DOHH2 (cell line): ENCODE measurements around the gene APEH.

Source experiments
- H3F3A ChIP-seq: fragments of 200-600 bp; sonication (generic), shearing (Covaris generic); 2 replicates; pipeline ENCODE4 v1.6.0; 2016; ENCODE audit warnings: antibody characterized with exemption, mild to moderate bottlenecking; ENCODE audit not compliant: control insufficient read depth, insufficient read depth
- H3K27ac ChIP-seq: fragments of 200-600 bp; sonication (generic); 2 replicates; pipeline ENCODE4 v1.5.1; 2014; ENCODE audit warnings: low read depth, mild to moderate bottlenecking, low read length, moderate library complexity
- H3K27me3 ChIP-seq: fragments of 200-600 bp; sonication (generic); 2 replicates; pipeline ENCODE4 v1.6.1; 2014; ENCODE audit warnings: mild to moderate bottlenecking, low read length, mixed read lengths; ENCODE audit not compliant: control insufficient read depth
- H3K36me3 ChIP-seq: fragments of 200-600 bp; sonication (generic); 2 replicates; pipeline ENCODE4 v1.6.1; 2014; ENCODE audit warnings: mild to moderate bottlenecking, low read length, moderate library complexity, mixed read lengths; ENCODE audit not compliant: control insufficient read depth
- H3K4me1 ChIP-seq: fragments of 200-600 bp; sonication (generic); 2 replicates; pipeline ENCODE4 v1.6.1; 2014; ENCODE audit warnings: mild to moderate bottlenecking, low read length, mixed read lengths; ENCODE audit not compliant: control insufficient read depth
- H3K4me2 ChIP-seq: fragments of 200-600 bp; sonication (generic); 2 replicates; pipeline ENCODE4 v1.6.0; 2014; ENCODE audit warnings: mild to moderate bottlenecking, low read length, moderate library complexity
- H3K4me3 ChIP-seq: fragments of 200-600 bp; sonication (generic); 2 replicates; pipeline ENCODE4 v1.5.1; 2014; ENCODE audit warnings: mild to moderate bottlenecking, low read length, mixed read lengths
- H3K79me2 ChIP-seq: fragments of 200-600 bp; sonication (generic); 2 replicates; pipeline ENCODE4 v1.6.1; 2014; ENCODE audit warnings: mild to moderate bottlenecking, low read length, mixed read lengths; ENCODE audit not compliant: control insufficient read depth
- H3K9me2 ChIP-seq: fragments of 200-600 bp; sonication (generic); replicated peaks from 2 replicates; pipeline ENCODE4 v1.6.1; 2014; ENCODE audit warnings: mild to moderate bottlenecking, low read length, mixed read lengths; ENCODE audit not compliant: control insufficient read depth
- H3K9me3 ChIP-seq: fragments of 200-600 bp; sonication (generic); 2 replicates; pipeline ENCODE4 v1.6.1; 2014; ENCODE audit warnings: antibody characterized with exemption, low read length, mixed read lengths; ENCODE audit not compliant: control insufficient read depth, insufficient read depth
- H4K20me1 ChIP-seq: fragments of 200-600 bp; sonication (generic); 2 replicates; pipeline ENCODE4 v1.6.0; 2014; ENCODE audit warnings: low read depth, mild to moderate bottlenecking, antibody characterized with exemption, low read length, moderate library complexity; ENCODE audit not compliant: control insufficient read depth, insufficient read depth
- EZH2phosphoT487 ChIP-seq: fragments of 200-600 bp; sonication (generic); IDR thresholded peaks from 2 replicates; pipeline ENCODE4 v1.6.1; 2017; ENCODE audit warnings: borderline replicate concordance, mild to moderate bottlenecking, antibody characterized with exemption, low read length, moderate library complexity, mixed read lengths
- TF ChIP-seq, protein P1 (sequence below): fragments of 200-600 bp; sonication (generic); IDR thresholded peaks from one replicate; pipeline ENCODE4 v1.5.1; 2014; ENCODE audit warnings: antibody characterized with exemption, mild to moderate bottlenecking, low read depth, low read length; ENCODE audit not compliant: poor library complexity, severe bottlenecking

The APEH gene

DNA sequence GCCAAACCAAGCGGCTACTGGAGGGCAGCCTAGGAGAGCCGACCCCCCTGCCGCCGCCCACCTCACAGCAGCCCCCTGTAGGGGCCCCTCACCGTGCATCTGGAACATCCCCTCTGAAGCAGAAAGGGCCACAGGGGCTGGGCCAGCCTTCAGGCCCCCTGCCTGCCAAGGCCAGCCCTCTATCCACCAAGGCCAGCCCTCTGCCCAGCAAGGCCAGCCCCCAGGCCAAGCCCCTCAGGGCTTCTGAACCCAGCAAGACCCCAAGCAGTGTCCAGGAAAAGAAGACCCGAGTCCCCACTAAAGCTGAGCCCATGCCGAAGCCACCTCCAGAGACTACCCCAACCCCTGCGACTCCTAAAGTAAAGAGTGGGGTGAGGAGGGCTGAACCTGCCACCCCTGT lies 23.5 kb upstream of the APEH start:
- no peaks in the 10 kb centered on the region for H3K9me3 ChIP-seq
- H3F3A ChIP-seq = no peaks in the 10 kb centered on the region

GRCh38 chr3:49652218-49652902 lies 21.8 kb upstream of the APEH start:
- Histone ChIP-seq H4K20me1 (no peaks in the 10 kb centered on the region), H3K4me3 (no peak overlapping the region)
- no peak for TF ChIP-seq EZH2phosphoT487
- TF ChIP-seq, protein P1, sequence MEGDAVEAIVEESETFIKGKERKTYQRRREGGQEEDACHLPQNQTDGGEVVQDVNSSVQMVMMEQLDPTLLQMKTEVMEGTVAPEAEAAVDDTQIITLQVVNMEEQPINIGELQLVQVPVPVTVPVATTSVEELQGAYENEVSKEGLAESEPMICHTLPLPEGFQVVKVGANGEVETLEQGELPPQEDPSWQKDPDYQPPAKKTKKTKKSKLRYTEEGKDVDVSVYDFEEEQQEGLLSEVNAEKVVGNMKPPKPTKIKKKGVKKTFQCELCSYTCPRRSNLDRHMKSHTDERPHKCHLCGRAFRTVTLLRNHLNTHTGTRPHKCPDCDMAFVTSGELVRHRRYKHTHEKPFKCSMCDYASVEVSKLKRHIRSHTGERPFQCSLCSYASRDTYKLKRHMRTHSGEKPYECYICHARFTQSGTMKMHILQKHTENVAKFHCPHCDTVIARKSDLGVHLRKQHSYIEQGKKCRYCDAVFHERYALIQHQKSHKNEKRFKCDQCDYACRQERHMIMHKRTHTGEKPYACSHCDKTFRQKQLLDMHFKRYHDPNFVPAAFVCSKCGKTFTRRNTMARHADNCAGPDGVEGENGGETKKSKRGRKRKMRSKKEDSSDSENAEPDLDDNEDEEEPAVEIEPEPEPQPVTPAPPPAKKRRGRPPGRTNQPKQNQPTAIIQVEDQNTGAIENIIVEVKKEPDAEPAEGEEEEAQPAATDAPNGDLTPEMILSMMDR = no peak

More for the DNA sequence above, 23.5 kb upstream of the APEH start:
- TF ChIP-seq, protein P1 = no peak
- no peak for TF ChIP-seq EZH2phosphoT487
- Histone ChIP-seq H4K20me1 (no peaks in the 10 kb centered on the region), H3K27me3 (0 out of 2 replicates have a peak, but pooled peaks cover 2% of the 10 kb centered on the region), H3K4me2 (no peak overlapping the region), H3K4me1 (peaks cover 5% of the 10 kb centered on the region; the same call in 1 of the 2 replicates), H3K79me2 (no peaks in the 10 kb centered on the region), H3K27ac (no peak overlapping the region), H3K9me2 (no peaks in the 10 kb centered on the region), H3K4me3 (no peak overlapping the region), H3K36me3 (no peaks in the 10 kb centered on the region)

DNA sequence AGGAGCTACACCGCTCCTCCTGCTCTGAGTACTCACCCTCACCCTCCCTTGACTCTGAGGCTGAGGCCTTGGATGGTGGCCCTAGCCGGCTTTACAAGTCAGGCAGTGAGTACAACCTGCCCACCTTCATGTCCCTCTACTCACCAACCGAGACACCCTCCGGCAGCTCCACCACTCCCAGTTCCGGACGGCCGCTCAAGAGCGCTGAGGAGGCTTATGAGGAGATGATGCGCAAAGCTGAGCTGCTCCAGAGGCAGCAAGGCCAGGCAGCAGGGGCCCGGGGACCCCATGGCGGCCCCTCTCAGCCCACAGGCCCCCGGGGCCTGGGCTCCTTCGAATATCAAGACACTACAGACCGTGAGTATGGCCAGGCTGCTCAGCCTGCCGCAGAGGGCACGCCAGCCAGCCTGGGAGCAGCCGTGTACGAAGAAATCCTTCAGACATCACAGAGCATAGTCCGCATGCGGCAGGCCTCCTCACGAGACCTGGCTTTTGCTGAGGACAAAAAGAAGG lies 21.2 kb upstream of the APEH start:
- Histone ChIP-seq H3K79me2 (no peaks in the 10 kb centered on the region), H3K27me3 (no peaks in the 10 kb centered on the region)

More at GRCh38 chr3:49652218-49652902, 21.8 kb upstream of the APEH start:
- H3K9me3 ChIP-seq = no peaks in the 10 kb centered on the region
- no peak overlapping the region for H3K4me2 ChIP-seq
- no peak overlapping the region for H3K27ac ChIP-seq
- H3K36me3 ChIP-seq = no peaks in the 10 kb centered on the region
- no peaks in the 10 kb centered on the region for H3K27me3 ChIP-seq
- no peaks in the 10 kb centered on the region for H3K9me2 ChIP-seq
- H3K79me2 ChIP-seq = no peaks in the 10 kb centered on the region
- peaks cover 18% of the 10 kb centered on the region for H3K4me1 ChIP-seq
- no peaks in the 10 kb centered on the region for H3F3A ChIP-seq

More for the DNA sequence above, 21.2 kb upstream of the APEH start:
- Histone ChIP-seq H3K27ac (no peak overlapping the region), H3K4me2 (no peak overlapping the region), H4K20me1 (no peaks in the 10 kb centered on the region), H3F3A (no peaks in the 10 kb centered on the region), H3K4me1 (peaks cover 14% of the 10 kb centered on the region), H3K36me3 (no peaks in the 10 kb centered on the region), H3K4me3 (no peak overlapping the region), H3K9me3 (no peaks in the 10 kb centered on the region), H3K9me2 (no peaks in the 10 kb centered on the region)
- TF ChIP-seq EZH2phosphoT487 = no peak
- TF ChIP-seq, protein P1 = no peak
